AG08396 (cell line): ENCODE data around the gene TMEM106C.

Source experiments
- DNase-seq: peaks from one replicate; pipeline ENCODE4 v3.0.0; 2012; ENCODE audit warnings: low spot score, mixed read lengths

TMEM106C gene

DNA sequence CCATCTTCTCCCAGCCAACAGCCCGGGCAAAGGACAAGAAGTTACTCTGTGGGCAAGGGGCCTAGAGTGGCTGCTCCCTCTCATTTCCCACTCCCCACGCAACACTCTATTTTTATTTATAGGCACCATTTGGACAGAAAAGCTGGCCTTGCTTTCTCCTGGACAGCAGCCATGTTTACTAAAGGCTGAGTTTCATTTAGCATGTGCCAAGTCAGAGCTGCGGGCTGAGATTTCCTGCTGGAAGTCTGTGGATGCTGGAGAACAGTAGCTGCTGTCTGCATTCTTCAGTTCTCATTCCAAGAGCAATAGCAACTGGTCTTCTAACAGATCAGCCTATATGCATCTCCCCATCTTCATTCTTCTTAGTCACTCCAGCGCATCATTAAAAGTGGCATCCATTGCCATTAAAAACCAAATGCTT lies 32.6 kb downstream of the TMEM106C start:
- peak; percentile 63 for DNase-seq

DNA sequence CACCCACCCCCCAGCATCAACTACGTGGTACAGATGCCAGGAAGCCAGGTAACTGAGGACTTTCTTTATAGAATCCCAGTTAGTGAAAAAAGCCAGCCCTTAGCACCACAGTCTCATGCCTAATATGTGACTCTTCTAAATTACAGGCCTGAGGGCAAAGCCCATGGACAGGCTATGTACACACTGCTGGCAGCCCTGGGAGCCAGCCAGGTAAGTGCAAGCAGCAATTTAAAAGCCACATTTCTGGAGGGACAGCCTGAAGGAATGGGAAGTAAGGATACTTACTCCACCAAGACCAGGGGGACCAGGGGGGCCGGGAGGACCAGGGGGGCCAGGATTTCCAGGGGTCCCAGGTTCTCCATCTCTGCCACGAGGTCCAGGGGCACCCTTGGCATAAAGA lies 33.9 kb downstream of the TMEM106C start:
- no peak for DNase-seq

DNA sequence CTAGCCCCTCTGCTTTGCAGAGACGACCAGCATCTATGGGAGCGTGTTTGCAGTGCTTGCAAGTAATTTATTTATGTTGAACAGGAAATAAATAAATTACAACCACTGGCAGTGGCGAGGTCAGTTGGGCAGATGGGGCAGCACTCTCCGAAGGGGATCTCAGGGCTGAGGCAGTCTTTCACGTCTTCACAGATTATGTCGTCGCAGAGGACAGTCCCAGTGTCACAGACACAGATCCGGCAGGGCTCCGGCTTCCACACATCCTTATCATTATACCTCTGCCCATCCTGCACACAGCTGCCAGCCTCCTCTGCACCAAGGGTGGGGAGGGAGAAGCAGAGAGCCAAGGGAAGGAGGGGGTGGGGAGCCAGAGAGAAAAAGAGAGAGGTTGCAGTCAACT lies 36.4 kb downstream of the TMEM106C start:
- DNase-seq: no peak

DNA sequence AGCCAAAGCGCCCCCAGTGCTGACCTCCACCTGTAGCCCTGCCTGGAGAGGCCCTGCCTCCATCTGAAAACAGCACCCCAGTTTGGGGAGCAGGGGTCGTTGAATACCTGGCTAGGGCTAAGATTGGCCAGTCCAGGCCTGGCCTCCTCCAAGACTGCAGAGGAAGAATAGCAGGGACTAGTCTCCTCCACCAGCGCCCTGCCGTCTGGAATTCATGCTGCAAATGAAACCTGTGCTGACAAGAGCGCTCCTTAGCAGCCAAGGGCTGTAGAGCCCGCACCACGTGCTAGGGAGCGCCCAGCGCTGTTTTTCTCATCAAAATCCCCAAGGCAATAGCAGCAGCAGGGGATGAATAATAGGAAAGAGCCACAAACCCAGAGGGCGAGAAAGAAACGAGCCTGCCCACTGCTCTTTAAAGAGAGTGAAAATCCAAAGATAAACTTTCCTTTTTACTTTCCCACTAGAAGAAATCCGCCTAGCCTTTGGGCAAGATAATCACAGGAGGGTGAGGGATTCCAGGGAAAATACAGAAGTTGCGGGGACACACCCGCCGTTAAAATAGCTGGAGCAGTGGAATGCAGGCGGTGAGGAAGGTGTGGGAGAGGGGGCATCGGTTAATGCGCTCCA lies 37.6 kb downstream of the TMEM106C start:
- peak; percentile 67 for DNase-seq

DNA sequence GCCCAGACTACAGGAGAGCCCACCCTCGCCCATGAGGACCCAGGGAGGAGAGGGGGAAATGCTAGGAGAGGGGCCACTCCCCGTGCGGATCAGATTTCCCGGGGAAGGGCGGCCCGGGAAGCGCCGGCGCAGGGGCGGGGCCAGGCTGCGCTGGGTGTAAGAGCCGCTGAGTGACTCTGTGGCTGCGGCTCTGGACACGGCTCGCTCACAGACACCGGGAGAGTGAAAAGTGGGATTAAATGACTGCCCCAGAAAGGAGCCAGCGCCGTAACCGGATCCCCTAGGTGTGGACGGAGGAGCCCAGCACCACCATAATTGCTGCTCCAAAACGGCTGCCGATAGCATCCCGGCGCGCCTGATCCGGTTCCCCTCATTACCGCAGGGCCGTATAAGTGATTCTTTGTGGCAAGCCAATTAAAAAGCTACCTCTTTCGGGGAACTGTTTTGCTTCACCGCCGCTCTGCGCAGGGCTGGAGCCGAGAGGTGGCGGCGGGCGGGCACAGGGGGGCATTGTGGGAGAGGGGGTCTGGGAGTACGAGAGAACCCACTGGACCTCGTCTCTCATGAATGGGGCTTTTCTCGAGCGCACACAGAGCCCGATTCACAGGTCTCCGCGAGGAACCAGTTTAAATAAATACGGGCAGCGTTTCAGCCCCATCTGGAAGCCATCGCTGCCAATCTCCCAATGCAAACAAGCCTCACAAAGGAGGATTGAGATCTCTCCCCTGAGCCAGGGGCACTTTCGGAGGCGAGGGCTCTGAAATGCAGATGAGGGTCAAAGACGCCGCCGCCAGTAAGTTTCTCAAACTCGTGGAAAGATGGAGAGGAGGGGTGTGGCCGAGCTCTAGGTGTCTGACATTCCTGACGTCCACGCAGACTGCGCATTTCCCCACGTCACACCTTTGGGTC lies 38.4 kb downstream of the TMEM106C start:
- peak; percentile 76 for DNase-seq

DNA sequence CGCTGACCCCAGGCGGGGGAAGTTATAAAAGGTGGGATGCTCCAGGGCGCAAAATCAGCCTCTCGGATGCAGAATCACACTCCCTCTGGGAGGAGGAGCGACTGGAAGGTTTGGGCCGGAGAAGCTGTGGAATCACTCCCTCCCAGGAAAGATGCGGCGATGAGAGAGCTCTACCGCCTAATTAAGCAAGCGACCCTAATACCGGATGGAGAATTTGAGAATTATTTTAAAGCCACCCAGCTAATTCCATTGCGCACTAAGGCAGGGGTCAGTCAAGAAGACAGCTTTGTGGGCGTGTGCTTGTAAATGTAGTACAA lies 39.0 kb downstream of the TMEM106C start:
- no peak for DNase-seq

DNA sequence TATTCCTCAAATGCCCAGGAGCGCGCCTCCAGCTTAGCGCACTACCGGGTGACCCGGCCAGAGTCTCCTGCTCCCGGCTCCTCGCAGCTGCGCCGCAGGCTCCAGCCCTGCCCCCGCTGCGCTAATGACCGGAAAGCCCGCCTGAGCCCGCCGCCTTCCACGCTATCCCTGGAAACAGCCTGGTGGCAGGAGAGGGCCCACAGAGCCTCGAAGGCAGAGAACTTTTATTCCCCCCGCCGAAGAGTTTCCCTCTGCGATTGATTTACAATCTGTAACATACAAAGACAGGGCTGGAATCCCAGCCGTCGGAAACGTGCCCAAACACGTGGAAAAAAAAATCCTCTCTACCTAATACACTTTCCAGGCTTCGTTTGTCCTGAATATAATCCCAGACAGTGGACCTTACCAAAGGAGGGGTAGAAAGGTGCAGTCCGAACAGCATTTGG lies 39.4 kb downstream of the TMEM106C start:
- peak; percentile 60 for DNase-seq

DNA sequence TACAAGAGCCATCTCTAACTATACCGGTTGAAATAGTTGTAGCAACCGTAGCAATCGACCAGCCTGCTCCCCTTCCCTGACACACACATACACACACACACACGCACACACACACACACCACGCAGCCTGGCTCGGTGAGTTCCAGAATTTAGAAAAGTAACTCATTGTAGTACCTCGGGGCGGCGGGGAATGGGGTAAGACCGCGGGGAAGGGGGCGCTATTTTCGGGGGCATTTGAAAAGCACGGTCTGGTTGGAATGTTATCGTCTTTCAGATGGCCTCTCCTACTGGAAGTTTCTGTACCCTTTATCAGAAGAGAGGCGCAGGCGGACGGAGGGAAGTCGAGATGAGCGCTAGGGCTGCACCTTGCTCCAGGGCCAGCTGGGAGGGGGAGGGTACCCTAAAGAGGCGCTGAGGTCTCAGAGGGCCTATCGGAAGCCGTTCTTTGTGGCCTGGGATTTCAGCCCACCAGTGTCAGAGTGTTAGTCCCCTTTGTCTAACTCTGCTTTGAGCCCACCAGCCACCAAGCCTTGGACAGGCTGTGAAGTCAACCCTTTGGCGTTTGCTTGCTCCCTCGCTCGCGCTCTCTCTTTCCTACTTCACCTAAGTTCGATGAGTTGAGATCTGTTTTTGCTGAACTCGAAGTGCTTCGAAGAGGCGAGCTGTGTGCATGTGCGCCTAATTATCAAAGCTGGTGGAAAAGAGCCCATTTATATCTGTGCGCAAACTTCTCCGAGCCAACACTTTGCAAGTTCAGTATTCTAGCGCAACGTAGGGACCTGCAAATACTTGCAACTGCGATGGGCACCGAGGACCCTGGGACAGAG lies 40.0 kb downstream of the TMEM106C start:
- peak; percentile 18 for DNase-seq

DNA sequence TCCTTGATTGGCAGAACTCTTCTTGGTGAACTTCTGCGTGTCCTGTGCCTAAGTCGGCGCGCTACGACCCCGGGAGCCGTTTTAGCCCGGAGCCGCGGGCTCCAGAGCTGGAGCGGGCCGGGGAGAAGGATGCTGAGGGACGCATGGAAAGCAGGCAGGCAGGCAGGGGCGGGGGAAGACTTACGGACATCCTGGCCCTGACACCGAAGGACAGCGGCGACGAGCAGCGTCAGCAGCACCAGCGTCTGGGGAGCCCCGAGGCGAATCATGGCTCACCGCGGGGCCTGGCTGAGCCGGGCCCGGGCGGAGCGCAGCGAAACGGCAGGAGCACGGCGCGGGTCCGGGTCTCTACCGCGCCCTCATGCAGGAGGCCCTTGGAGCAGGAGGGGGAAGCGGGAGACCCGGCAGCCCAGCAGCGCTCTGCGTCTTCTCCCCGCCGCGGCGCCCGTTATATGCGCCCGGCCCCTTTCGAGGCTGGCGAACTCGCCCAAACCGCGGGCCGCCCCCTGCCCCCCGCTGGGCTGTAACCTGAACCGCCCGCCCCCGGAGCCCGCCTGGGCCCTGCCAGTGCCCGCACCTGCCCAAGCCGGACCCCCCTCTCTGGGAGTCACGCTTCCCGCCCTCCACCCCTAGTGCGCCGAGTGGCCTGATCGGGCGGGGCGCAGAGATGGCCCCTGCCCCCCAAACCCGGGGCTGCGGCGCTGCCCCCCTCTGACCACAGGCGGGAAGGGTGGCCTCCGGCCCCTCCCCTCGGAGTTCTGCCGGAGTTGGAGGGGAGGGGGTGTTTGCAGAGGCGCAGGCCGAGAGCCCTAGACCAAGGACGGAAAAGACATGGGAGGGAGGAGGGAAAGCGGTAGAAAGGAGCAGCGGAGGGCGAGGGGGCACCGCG lies 40.9 kb downstream of the TMEM106C start, which contains the start of gene COL2A1:
Gene COL2A1 (minus strand): TSS at position 424 of the 889 bp plus-strand sequence. CDS start 155 bp downstream, at position 269.
- peak; percentile 39 for DNase-seq

DNA sequence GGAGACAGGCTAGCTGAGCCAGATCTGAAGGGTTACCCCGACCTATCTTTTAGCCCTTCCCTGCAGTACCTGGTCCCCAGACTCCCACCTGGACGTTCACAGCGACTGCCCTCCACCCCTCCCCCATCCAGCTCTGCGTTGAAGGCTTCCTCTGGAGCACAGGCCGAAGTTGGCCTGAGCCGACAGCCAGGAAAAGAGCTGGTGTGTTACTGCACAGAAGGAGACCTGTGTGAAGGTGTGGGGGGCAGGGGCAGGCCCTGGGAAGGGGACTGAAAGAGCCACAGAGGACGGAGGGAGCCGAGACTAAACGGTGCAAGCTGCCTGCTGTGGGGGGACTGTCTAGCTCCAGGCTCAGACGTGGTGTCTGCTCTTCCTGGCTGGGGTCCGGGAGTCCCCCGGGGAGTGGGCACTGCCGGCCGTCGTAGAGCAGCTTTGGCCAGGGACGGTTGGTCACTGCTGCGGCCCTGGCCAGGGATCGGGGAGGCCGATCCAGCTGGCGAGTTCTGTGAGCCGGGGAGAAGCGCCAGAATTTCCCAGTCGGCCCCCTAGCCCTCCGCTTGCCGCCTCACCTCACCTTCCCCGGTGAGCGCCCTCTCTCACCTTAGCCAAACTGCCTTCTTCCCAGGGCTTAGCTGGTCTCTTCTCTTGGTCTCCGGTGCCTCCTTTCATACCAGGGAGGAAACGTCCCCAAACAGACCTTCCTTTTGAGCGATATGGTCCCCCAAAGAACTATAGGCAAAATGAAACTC lies 41.8 kb downstream of the TMEM106C start:
- DNase-seq: no peak

DNA sequence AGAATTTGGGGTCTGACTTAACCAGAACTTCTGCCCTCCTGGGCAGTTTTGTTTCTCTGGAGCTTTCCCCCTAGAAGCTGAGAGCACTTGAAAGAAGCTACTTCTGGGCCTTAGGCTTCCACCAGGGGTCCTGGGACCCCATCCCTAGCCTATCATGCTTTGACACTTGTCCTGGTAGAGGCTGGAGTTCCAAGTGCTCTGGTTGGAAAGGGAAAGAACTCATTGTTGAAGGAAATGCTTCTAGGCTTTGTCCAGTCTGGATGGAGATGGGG lies 42.3 kb downstream of the TMEM106C start:
- no peak for DNase-seq

DNA sequence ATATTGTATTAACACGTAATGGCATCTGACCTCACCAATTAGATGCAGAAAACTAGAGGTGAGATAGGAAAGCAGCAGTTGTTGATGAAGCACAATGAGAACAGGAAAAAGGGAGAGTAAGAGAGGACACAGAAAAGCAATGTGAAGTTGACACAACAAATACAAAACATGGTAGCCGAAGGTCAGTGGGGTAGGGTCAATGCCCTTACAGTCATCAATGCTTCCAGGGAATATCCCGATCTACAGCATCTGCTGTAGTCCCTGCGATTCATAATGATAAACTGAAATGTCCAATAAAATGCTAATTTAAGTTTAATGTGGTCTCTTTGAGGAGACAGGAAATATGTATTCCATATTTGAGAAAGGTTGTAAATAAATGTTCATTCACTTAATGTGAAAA lies 43.8 kb downstream of the TMEM106C start:
- DNase-seq: no peak

DNA sequence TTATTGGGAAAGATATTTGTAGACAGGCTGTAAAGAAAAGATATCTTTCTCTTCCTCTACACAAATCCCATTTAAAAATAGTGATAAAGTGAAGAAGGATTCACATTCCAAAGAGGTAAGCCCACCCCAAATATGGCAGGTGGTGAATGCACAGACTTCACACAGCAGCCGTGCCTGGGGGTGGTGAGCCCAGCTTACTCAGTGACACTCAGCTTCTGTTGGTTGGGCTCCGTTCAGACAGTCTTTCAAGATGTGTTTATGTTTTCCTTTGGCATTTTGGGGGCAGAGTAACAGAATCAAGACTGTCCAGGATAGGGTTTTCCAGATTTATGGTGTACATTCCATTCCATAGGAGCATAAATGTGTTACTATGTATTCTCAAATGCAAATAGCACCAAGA lies 45.0 kb downstream of the TMEM106C start:
- DNase-seq: no peak

DNA sequence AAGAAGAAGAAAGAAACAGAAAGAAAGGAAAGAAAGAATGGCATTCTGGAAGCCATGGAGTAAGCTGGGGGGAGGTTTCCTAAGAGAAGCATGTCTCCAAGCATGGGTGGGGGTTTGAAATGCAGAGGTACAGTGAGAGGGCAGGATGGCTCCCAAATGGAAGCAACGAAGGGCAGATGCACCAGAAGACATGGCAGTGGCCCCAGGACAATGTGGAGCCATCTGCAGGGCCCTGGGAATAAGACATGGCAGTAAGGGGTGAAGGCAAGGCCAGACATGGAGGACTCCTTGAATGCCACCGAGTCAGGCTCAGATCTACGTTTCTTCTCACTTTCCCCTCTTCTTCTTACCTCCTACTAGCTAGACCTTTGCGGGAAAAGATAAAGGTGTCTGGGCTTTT lies 45.6 kb downstream of the TMEM106C start:
- no peak for DNase-seq

DNA sequence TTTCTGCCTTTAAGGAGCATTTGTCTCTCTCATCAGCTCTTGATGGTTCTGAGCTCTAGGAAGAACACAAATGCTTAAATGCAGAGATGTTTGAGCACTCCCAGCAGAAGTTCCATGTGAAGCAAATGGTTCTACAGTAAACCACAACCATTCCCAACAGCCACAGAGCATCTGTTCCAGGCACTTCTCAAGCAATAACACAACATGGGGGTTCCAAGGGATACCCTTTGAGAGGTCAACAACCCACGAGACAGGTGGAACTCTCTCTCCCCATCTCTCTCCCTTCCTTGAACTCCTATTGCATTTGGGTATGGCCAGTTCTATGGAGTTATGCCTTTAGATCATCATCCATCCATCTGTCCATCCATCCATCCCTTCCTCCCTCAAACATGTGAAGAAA lies 46.1 kb downstream of the TMEM106C start:
- no peak for DNase-seq

DNA sequence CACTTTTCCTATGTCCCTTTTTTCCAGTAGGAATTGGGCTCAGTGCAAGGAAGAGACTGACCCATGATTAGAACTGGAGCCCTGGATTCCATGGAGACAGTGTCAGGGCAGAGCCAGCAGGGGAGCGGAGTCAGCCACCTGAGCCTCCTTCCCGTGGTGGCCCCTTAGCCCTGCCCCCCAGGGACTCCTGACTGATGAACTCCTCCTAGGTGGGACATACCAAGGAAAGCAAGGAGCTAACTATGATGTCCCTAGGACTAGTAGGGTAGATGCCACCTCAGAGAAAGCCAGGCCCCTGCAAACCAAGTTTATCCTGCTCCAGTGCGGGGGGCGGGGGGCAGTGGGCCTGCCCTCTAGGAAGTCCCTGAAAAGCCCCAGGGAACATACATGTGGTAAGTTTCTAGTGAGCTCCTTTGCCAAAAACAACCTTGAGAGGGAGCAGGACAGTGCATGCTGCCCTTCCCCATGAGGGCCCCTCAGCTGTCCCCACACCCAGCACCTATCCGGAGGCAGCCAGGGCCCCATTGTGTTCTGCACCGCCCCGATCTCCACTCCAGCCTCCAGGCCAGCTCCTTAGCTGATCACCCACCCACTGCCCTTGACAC lies 47.1 kb downstream of the TMEM106C start:
- no peak for DNase-seq

DNA sequence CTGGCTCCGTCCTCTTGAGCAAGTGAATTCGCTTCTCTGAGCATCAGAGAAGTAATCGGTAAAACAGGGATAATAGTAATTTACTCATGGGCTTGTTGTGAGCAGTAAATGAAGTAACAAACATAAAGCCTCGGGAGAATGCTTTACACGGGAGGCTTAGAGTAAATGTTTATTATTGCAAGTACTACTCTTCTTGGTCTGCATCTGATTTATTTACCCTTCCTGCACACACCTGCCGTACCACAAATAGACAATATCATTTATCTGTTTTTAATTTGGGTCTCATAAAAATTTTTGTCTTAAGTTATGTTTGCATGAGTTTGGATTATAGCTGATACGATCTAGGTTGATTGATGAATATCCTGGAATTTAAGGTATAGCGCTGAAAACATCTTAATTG lies 48.7 kb downstream of the TMEM106C start:
- DNase-seq: no peak

DNA sequence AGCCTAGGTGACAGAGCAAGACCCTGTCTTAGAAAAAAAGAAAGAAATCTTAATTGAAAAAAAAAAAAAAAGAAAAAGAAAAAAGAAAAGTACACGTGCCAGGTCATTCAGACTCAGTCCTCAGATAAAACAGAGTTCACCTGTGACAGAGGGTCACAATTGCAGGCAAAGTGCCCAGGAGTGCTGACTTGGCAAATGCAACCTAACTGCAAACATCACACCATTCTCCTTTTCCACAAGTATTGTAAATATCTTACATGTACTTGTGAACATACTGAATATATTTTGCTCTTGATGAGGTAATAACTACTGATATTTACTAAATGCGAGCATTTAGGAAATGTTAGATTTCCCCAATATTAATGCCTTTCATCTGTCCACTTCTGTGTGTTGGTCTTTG lies 49.9 kb downstream of the TMEM106C start:
- no peak for DNase-seq

DNA sequence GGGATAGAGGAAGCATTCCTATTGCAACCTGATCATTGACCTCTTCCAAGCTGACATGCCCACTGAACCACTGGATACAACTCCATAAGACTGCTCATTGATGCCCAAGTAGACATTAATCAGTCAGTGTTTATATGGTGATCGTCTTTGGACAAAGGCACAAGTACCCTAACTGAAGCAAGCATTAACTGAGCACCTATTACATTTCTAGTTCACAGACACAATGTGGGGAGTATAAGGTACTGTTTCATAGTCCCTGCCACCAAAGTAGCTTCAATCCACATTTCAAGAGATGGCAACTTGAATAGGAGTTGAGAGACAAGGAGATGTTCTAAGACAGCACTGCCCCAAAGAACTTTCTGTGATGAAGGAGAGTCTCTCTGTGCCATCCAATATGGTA lies 51.7 kb downstream of the TMEM106C start:
- DNase-seq: no peak

DNA sequence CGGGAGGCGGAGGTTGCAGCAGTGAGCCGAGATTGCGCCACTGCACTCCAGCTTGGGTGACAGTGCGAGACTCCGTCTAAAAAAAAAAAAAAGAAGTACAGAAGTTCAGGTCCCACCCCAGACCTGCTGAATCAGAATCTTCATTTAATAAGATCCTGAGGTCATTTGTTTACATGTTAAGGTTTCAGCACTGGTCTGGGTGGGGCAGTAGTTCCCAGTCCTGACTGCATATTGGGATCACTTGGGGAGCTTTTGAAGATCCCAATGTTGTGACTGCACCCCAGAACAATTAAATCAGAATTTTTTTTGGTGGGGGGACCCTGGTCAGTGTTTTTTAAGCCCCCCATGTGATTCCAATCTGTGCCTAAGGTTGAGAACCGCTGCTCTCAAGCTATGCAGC lies 52.6 kb downstream of the TMEM106C start:
- no peak for DNase-seq
